ENCODE data around the gene CAPN13.

Gene CAPN13

DNA sequence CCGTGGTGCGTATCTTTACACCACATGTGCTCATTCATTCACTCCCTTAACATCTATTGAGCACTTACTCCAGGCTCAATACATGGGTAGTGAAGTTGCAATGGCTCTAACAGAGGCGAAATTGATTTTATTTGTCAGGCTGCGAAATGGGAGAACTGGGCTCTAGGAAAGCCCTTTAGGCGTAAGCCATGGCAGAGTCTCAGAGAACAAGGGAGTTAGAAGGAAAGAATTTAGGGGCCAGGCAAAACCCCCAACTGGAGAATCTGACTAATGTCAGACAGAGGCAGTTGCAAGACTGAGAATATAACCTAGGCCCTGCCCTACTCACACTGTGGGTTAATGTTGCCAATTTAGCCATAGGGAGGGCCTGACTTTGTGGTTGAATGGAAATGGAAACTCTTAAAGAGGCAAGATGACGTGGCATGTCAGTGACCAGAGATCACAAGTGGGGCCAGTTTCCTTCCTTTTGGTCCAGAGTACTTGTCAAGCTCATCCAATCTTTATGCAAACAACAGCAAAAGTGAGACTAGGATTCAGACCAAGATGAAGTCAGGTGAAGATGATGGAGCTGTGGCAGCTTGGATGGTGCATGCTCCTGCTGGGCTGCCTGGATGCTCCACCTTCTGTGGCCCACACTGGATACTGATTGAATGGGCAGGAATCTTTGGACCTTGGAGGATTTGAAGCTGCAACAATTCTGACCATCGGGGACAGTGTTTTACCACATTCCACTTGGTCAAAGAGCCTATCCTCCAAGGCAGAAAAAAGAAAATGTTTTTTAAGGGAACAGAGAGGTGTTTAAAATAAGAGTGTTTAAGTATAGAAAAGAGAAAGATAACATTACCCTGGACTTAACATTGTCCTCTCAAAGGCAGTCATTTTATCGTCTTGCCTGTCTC is 92.2 kb downstream of the CAPN13 start:
- no CpG with 5 or more reads among the region's 8 CpGs for WGBS, 2 donors (ENCODE audit: extremely low coverage in 2 of 2, insufficient read length in 2 of 2, insufficient replicate concordance in 1 of 2)
- Histone ChIP-seq H3K4me2 (ENCODE audit: insufficient read depth, low read length, poor library complexity, severe bottlenecking) (no peak overlapping the region), H3K27me3 (ENCODE audit: control insufficient read depth in 3 of 3, insufficient read depth in 3 of 3, low read depth in 1 of 3, low read length in 3 of 3) (no peaks in the 10 kb centered on the region), H3K14ac (ENCODE audit: low read length) (no peak overlapping the region), H3K4ac (ENCODE audit: low read length) (no peak overlapping the region), H2AFZ (ENCODE audit: low read length) (no peak overlapping the region), H3K79me1 (ENCODE audit: low read depth, low read length) (no peaks in the 10 kb centered on the region), H3K23ac (ENCODE audit: low read depth, low read length, poor library complexity) (no peak overlapping the region), H2BK5ac (ENCODE audit: low read length) (no peak overlapping the region), H3K4me3 (ENCODE audit: low read length in 2 of 2) (no peak overlapping the region), H2BK15ac (ENCODE audit: low read length) (no peak overlapping the region), H2AK5ac (ENCODE audit: low read depth, low read length) (no peak overlapping the region), H3K36me3 (replicated peaks in 1 of 2; ENCODE audit: control insufficient read depth in 2 of 2, insufficient read depth in 2 of 2, low read length in 2 of 2) (no peaks in the 10 kb centered on the region), H2BK12ac (ENCODE audit: low read length) (no peak overlapping the region), H3K4me1 (ENCODE audit: control insufficient read depth in 2 of 2, insufficient read depth in 1 of 2, low read depth in 1 of 2, low read length in 2 of 2) (no peaks in the 10 kb centered on the region), H3K9ac (ENCODE audit: low read depth, low read length, poor library complexity) (no peak overlapping the region), H3K9me3 (replicated peaks in 1 of 2; ENCODE audit: control insufficient read depth in 2 of 2, insufficient read depth in 1 of 2, low read depth in 1 of 2, low read length in 2 of 2) (no peaks in the 10 kb centered on the region), H3K27ac (replicated peaks; ENCODE audit: low read length) (no peak overlapping the region), H3K18ac (ENCODE audit: low read length) (no peak overlapping the region), H4K91ac (ENCODE audit: low read depth, low read length, poor library complexity) (no peak overlapping the region), H4K8ac (ENCODE audit: low read depth, low read length) (no peak overlapping the region), H2BK120ac (ENCODE audit: low read depth, low read length) (no peak overlapping the region)
- DNase-seq (ENCODE audit: low spot score) = no peak

DNA sequence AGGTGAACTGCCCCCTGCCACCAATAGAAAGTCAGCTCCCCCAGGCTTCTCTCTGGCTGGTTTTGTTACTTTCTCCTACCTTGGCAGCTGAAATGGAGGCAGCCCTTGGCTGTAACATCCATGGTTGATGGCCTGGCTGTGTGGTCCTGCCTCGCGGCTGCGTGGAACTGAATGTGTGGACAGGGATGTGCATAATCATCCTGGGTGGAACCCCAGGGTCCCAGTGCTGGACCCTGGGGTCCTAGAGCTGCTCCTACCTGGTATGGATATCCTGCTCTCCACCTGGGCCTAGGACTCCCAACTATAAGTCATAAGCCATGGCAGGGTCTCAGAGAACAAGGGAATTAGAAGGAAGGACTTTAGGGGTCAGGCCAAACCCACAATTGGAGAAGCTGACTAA is 93.5 kb downstream of the CAPN13 start:
- H4K8ac ChIP-seq (ENCODE audit: low read depth, low read length) = no peak overlapping the region
- H3K23ac ChIP-seq (ENCODE audit: low read depth, low read length, poor library complexity) = no peak overlapping the region
- no peak overlapping the region for H3K27ac ChIP-seq (replicated peaks; ENCODE audit: low read length)
- peak overlapping the region; percentile 81 for H2AFZ ChIP-seq (ENCODE audit: low read length)
- no peak overlapping the region for H3K18ac ChIP-seq (ENCODE audit: low read length)
- H3K14ac ChIP-seq (ENCODE audit: low read length) = no peak overlapping the region
- H3K79me1 ChIP-seq (ENCODE audit: low read depth, low read length) = no peaks in the 10 kb centered on the region
- no peak overlapping the region for H2BK5ac ChIP-seq (ENCODE audit: low read length)
- no peak overlapping the region for H3K4me2 ChIP-seq (ENCODE audit: insufficient read depth, low read length, poor library complexity, severe bottlenecking)
- no peaks in the 10 kb centered on the region for H3K4me1 ChIP-seq (ENCODE audit: control insufficient read depth in 2 of 2, insufficient read depth in 1 of 2, low read depth in 1 of 2, low read length in 2 of 2)
- H2BK15ac ChIP-seq (ENCODE audit: low read length) = no peak overlapping the region
- no peak overlapping the region for H2BK120ac ChIP-seq (ENCODE audit: low read depth, low read length)
- no CpG with 5 or more reads among the region's 3 CpGs for WGBS, 2 donors (ENCODE audit: extremely low coverage in 2 of 2, insufficient read length in 2 of 2, insufficient replicate concordance in 1 of 2)
- DNase-seq (ENCODE audit: low spot score) = no peak
- H2AK5ac ChIP-seq (ENCODE audit: low read depth, low read length) = no peak overlapping the region
- no peaks in the 10 kb centered on the region for H3K36me3 ChIP-seq (replicated peaks in 1 of 2; ENCODE audit: control insufficient read depth in 2 of 2, insufficient read depth in 2 of 2, low read length in 2 of 2)
- no peak overlapping the region for H2BK12ac ChIP-seq (ENCODE audit: low read length)
- H3K4me3 ChIP-seq (ENCODE audit: low read length in 2 of 2) = no peak overlapping the region
- no peak overlapping the region for H3K9ac ChIP-seq (ENCODE audit: low read depth, low read length, poor library complexity)
- no peaks in the 10 kb centered on the region for H3K27me3 ChIP-seq (ENCODE audit: control insufficient read depth in 3 of 3, insufficient read depth in 3 of 3, low read depth in 1 of 3, low read length in 3 of 3)
- H4K91ac ChIP-seq (ENCODE audit: low read depth, low read length, poor library complexity) = no peak overlapping the region
- H3K4ac ChIP-seq (ENCODE audit: low read length) = no peak overlapping the region
- no peaks in the 10 kb centered on the region for H3K9me3 ChIP-seq (replicated peaks in 1 of 2; ENCODE audit: control insufficient read depth in 2 of 2, insufficient read depth in 1 of 2, low read depth in 1 of 2, low read length in 2 of 2)

DNA sequence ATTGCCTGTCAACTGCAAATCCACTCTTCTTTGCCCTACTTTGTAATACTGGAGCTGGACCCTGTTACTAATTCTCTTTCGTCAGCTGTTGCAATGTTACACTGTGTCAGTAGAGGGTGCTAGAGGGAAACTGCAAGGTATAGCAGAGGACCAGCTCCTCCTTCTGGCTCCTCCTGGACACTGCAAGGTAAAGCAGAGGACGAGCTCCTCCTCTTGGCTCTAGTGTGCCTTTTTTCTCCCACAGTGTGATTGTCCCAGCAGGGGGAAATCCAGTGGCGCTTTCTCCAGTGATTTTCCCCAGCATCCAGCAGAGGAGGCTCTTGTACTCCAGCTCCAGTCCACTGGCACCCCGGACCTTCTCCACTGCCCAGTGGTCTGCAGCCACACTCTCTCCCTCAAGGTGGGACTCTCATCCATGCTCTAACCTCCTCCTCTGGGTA is 95.6 kb downstream of the CAPN13 start:
- no peaks in the 10 kb centered on the region for H3K9me3 ChIP-seq (replicated peaks in 1 of 2; ENCODE audit: control insufficient read depth in 2 of 2, insufficient read depth in 1 of 2, low read depth in 1 of 2, low read length in 2 of 2)
- no peak overlapping the region for H4K8ac ChIP-seq (ENCODE audit: low read depth, low read length)
- H2BK120ac ChIP-seq (ENCODE audit: low read depth, low read length) = no peak overlapping the region
- H3K4me3 ChIP-seq (ENCODE audit: low read length in 2 of 2) = no peak overlapping the region
- H2BK5ac ChIP-seq (ENCODE audit: low read length) = no peak overlapping the region
- no peak overlapping the region for H3K23ac ChIP-seq (ENCODE audit: low read depth, low read length, poor library complexity)
- H3K36me3 ChIP-seq (replicated peaks in 1 of 2; ENCODE audit: control insufficient read depth in 2 of 2, insufficient read depth in 2 of 2, low read length in 2 of 2) = no peaks in the 10 kb centered on the region
- H3K27ac ChIP-seq (replicated peaks; ENCODE audit: low read length) = no peak overlapping the region
- WGBS, 2 donors (ENCODE audit: extremely low coverage in 2 of 2, insufficient read length in 2 of 2, insufficient replicate concordance in 1 of 2) = no CpG with 5 or more reads among the region's 4 CpGs
- H3K18ac ChIP-seq (ENCODE audit: low read length) = no peak overlapping the region
- H3K14ac ChIP-seq (ENCODE audit: low read length) = no peak overlapping the region
- H3K79me1 ChIP-seq (ENCODE audit: low read depth, low read length) = no peaks in the 10 kb centered on the region
- no peak overlapping the region for H3K4me2 ChIP-seq (ENCODE audit: insufficient read depth, low read length, poor library complexity, severe bottlenecking)
- no peak overlapping the region for H2AK5ac ChIP-seq (ENCODE audit: low read depth, low read length)
- no peak overlapping the region for H2BK12ac ChIP-seq (ENCODE audit: low read length)
- H3K27me3 ChIP-seq (ENCODE audit: control insufficient read depth in 3 of 3, insufficient read depth in 3 of 3, low read depth in 1 of 3, low read length in 3 of 3) = no peaks in the 10 kb centered on the region
- H2AFZ ChIP-seq (ENCODE audit: low read length) = no peak overlapping the region
- H3K4ac ChIP-seq (ENCODE audit: low read length) = no peak overlapping the region
- no peak overlapping the region for H4K91ac ChIP-seq (ENCODE audit: low read depth, low read length, poor library complexity)
- peak; percentile 77 for DNase-seq (ENCODE audit: low spot score)
- H2BK15ac ChIP-seq (ENCODE audit: low read length) = no peak overlapping the region
- no peaks in the 10 kb centered on the region for H3K4me1 ChIP-seq (ENCODE audit: control insufficient read depth in 2 of 2, insufficient read depth in 1 of 2, low read depth in 1 of 2, low read length in 2 of 2)
- H3K9ac ChIP-seq (ENCODE audit: low read depth, low read length, poor library complexity) = no peak overlapping the region

- Histone ChIP-seq H3K36me3 (replicated peaks in 1 of 2; ENCODE audit: control insufficient read depth in 2 of 2, insufficient read depth in 2 of 2, low read length in 2 of 2) (no peaks in the 10 kb centered on the region), H4K91ac (ENCODE audit: low read depth, low read length, poor library complexity) (no peak overlapping the region), H3K4me1 (ENCODE audit: control insufficient read depth in 2 of 2, insufficient read depth in 1 of 2, low read depth in 1 of 2, low read length in 2 of 2) (peaks cover 0 to 2% of the 10 kb centered on the region in 2 donors), H3K79me1 (ENCODE audit: low read depth, low read length) (no peaks in the 10 kb centered on the region), H3K18ac (ENCODE audit: low read length) (no peak overlapping the region), H2BK12ac (ENCODE audit: low read length) (no peak overlapping the region), H4K8ac (ENCODE audit: low read depth, low read length) (no peak overlapping the region), H3K27ac (replicated peaks; ENCODE audit: low read length) (no peak overlapping the region), H2BK5ac (ENCODE audit: low read length) (no peak overlapping the region), H3K23ac (ENCODE audit: low read depth, low read length, poor library complexity) (no peak overlapping the region), H3K4me2 (ENCODE audit: insufficient read depth, low read length, poor library complexity, severe bottlenecking) (no peak overlapping the region), H2BK15ac (ENCODE audit: low read length) (no peak overlapping the region), H3K4me3 (ENCODE audit: low read length in 2 of 2) (no peak overlapping the region), H2AK5ac (ENCODE audit: low read depth, low read length) (no peak overlapping the region), H3K9me3 (replicated peaks in 1 of 2; ENCODE audit: control insufficient read depth in 2 of 2, insufficient read depth in 1 of 2, low read depth in 1 of 2, low read length in 2 of 2) (no peaks in the 10 kb centered on the region), H3K4ac (ENCODE audit: low read length) (no peak overlapping the region), H3K9ac (ENCODE audit: low read depth, low read length, poor library complexity) (no peak overlapping the region), H2AFZ (ENCODE audit: low read length) (no peak overlapping the region), H3K14ac (ENCODE audit: low read length) (no peak overlapping the region), H3K27me3 (ENCODE audit: control insufficient read depth in 3 of 3, insufficient read depth in 3 of 3, low read depth in 1 of 3, low read length in 3 of 3) (no peaks in the 10 kb centered on the region), H2BK120ac (ENCODE audit: low read depth, low read length) (no peak overlapping the region)
- DNase-seq (ENCODE audit: low spot score) = no peak
- WGBS, 2 donors (ENCODE audit: extremely low coverage in 2 of 2, insufficient read length in 2 of 2, insufficient replicate concordance in 1 of 2) = no CpG with 5 or more reads among the region's 6 CpGs
Observed at GRCh38 chr2:30710461-30710860, 96.8 kb downstream of the CAPN13 start.
